Forelimb muscle (tissue), 1 donor: ENCODE data around the gene MRPS5. TPM values are rescaled to one million over a fixed set of nuclear protein-coding genes. Genes with fewer than 3 reads are reported as not detected.

Experiments used
- DNase-seq: peaks from one replicate; pipeline ENCODE4 v3.0.0-alpha.2; 2013; ENCODE audit warnings: low read depth
- polyA plus RNA-seq: library from polyadenylated mRNA; unstranded; fragments of 120-200 nt; gene quantifications from one replicate; pipeline ENCODE4 v1.2.1, GENCODE V29; 2013; ENCODE audit not compliant: insufficient read length

MRPS5 gene
- polyA plus RNA-seq, 1 donor = 67.5 TPM

GRCh38 chr2:95061119-95061512 lies 60.5 kb downstream of the MRPS5 start:
- DNase-seq = no peak

GRCh38 chr2:95060446-95061118 lies 61.0 kb downstream of the MRPS5 start:
- DNase-seq = no peak

GRCh38 chr2:95059656-95060370 lies 61.8 kb downstream of the MRPS5 start:
- DNase-seq = no peak

GRCh38 chr2:95058989-95059641 lies 62.5 kb downstream of the MRPS5 start:
- DNase-seq = no peak

GRCh38 chr2:95058466-95058988 lies 63.1 kb downstream of the MRPS5 start:
- DNase-seq = no peak

GRCh38 chr2:95057535-95058370 lies 63.9 kb downstream of the MRPS5 start:
- DNase-seq = no peak

- no peak for DNase-seq
Measured at GRCh38 chr2:95056461-95057459, 64.8 kb downstream of the MRPS5 start.

- DNase-seq = no peak
Measured at GRCh38 chr2:95056044-95056443, 65.6 kb downstream of the MRPS5 start.

GRCh38 chr2:95055262-95055661 lies 66.3 kb downstream of the MRPS5 start:
- no peak for DNase-seq

- DNase-seq = no peak
Measured at GRCh38 chr2:95054016-95054415, 67.6 kb downstream of the MRPS5 start.

- DNase-seq = no peak
Measured at GRCh38 chr2:95053543-95053942, 68.1 kb downstream of the MRPS5 start.

GRCh38 chr2:95052804-95053479 lies 68.7 kb downstream of the MRPS5 start:
- DNase-seq = no peak

GRCh38 chr2:95052307-95052706 lies 69.3 kb downstream of the MRPS5 start:
- no peak for DNase-seq

- no peak for DNase-seq
Measured at GRCh38 chr2:95051626-95052025, 70.0 kb downstream of the MRPS5 start.

- no peak for DNase-seq
Measured at GRCh38 chr2:95050385-95051300, 71.0 kb downstream of the MRPS5 start.

GRCh38 chr2:95049961-95050360 lies 71.6 kb downstream of the MRPS5 start:
- no peak for DNase-seq

GRCh38 chr2:95049683-95049955 lies 72.0 kb downstream of the MRPS5 start:
- no peak for DNase-seq

GRCh38 chr2:95048825-95049682 lies 72.6 kb downstream of the MRPS5 start:
- no peak for DNase-seq
